WTC11 (cell line): ENCODE results near the gene PHYHD1. TPM values are rescaled to one million over a fixed set of nuclear protein-coding genes. Genes with fewer than 3 reads are reported as not detected.

Source experiments
- ATAC-seq: fragments of 200-7000 bp; cut with Tn5 transposase; 2 replicates; pipeline ENCODE4 v1.10.0; 2021; ENCODE audit warnings: mild to moderate bottlenecking, moderate library complexity
- CTCF ChIA-PET: fragments of 300-600 bp; sonication (Branson Sonifier 250); formaldehyde crosslinking; loops from one replicate; lab custom pipeline; 2021; ENCODE audit warnings: antibody characterized with exemption; lab: Charles Lee
- POLR2A ChIA-PET: fragments of 350-600 bp; sonication (Branson Sonifier 250); formaldehyde crosslinking; loops from one replicate; lab custom pipeline; 2021; ENCODE audit warnings: antibody characterized with exemption; lab: Charles Lee
- DNase-seq: peaks from one replicate; pipeline ENCODE4 v3.0.0; 2021; ENCODE audit warnings: low spot score
- H3K27ac Mint-ChIP-seq: 2 replicates; pipeline ENCODE4 v1.8.0; 2021; ENCODE audit warnings: mixed read lengths
- H3K27me3 Mint-ChIP-seq: 2 replicates; pipeline ENCODE4 v1.8.0; 2021; ENCODE audit warnings: low read depth, mild to moderate bottlenecking, moderate library complexity, mixed read lengths
- H3K36me3 Mint-ChIP-seq: 2 replicates; pipeline ENCODE4 v1.8.0; 2021; ENCODE audit warnings: mixed read lengths
- H3K4me1 Mint-ChIP-seq: 2 replicates; pipeline ENCODE4 v1.8.0; 2022; ENCODE audit warnings: mixed read lengths
- H3K4me3 Mint-ChIP-seq: 2 replicates; pipeline ENCODE4 v1.8.0; 2021; ENCODE audit warnings: mild to moderate bottlenecking, moderate library complexity, mixed read lengths
- H3K9me3 Mint-ChIP-seq: 2 replicates; pipeline ENCODE4 v1.8.0; 2021; ENCODE audit warnings: mixed read lengths
- CREB1 ChIP-seq: sonication (generic); formaldehyde crosslinking; IDR thresholded peaks from 2 replicates; pipeline ENCODE4 v1.8.0; 2023; ENCODE audit warnings: mild to moderate bottlenecking, missing genetic modification reagents
- E2F1 ChIP-seq: sonication (generic); formaldehyde crosslinking; IDR thresholded peaks from 2 replicates; pipeline ENCODE4 v1.8.0; 2022; ENCODE audit warnings: mild to moderate bottlenecking, missing genetic modification reagents
- ELF4 ChIP-seq: sonication (generic); formaldehyde crosslinking; IDR thresholded peaks from 2 replicates; pipeline ENCODE4 v1.8.1; 2022; ENCODE audit warnings: low read depth, mild to moderate bottlenecking, moderate library complexity, missing genetic modification reagents
- GABPB1 ChIP-seq: sonication (generic); formaldehyde crosslinking; IDR thresholded peaks from 2 replicates; pipeline ENCODE4 v1.8.1; 2023; ENCODE audit warnings: mild to moderate bottlenecking, missing genetic modification reagents
- HMGA2 ChIP-seq: fragments of 250-450 bp; sonication (Bioruptor Pico); IDR thresholded peaks from 2 replicates; pipeline ENCODE4 v1.4.0; 2021; ENCODE audit warnings: mild to moderate bottlenecking, moderate library complexity
- JUN ChIP-seq: sonication (generic); formaldehyde crosslinking; IDR thresholded peaks from 2 replicates; pipeline ENCODE4 v1.8.0; 2023; ENCODE audit warnings: mild to moderate bottlenecking, missing genetic modification reagents
- MLX ChIP-seq: sonication (generic); formaldehyde crosslinking; IDR thresholded peaks from 2 replicates; pipeline ENCODE4 v1.8.1; 2023; ENCODE audit warnings: mild to moderate bottlenecking, missing genetic modification reagents, moderate library complexity
- NR2C2 ChIP-seq: sonication (generic); formaldehyde crosslinking; IDR thresholded peaks from 2 replicates; pipeline ENCODE4 v1.8.0; 2022; ENCODE audit warnings: mild to moderate bottlenecking, missing genetic modification reagents
- NR3C1 ChIP-seq: sonication (generic); formaldehyde crosslinking; conservative IDR thresholded peaks from 2 replicates; pipeline ENCODE4 v1.8.1; 2023; ENCODE audit warnings: low read depth, mild to moderate bottlenecking, missing genetic modification reagents
- OVOL2 ChIP-seq: fragments of 250-450 bp; sonication (Bioruptor Pico); IDR thresholded peaks from 2 replicates; pipeline ENCODE4 v1.9.0; 2021; ENCODE audit warnings: mild to moderate bottlenecking, borderline replicate concordance
- PRRX2 ChIP-seq: fragments of 250-450 bp; sonication (Bioruptor Pico); IDR thresholded peaks from 2 replicates; pipeline ENCODE4 v1.8.0; 2021; ENCODE audit warnings: mild to moderate bottlenecking
- RELA ChIP-seq: sonication (generic); formaldehyde crosslinking; IDR thresholded peaks from 2 replicates; pipeline ENCODE4 v1.8.1; 2022; ENCODE audit warnings: missing genetic modification reagents, mild to moderate bottlenecking, borderline replicate concordance
- SP1 ChIP-seq: sonication (generic); formaldehyde crosslinking; conservative IDR thresholded peaks from 2 replicates; pipeline ENCODE4 v1.8.1; 2022; ENCODE audit warnings: missing genetic modification reagents
- TCF7 ChIP-seq: sonication (generic); formaldehyde crosslinking; IDR thresholded peaks from 2 replicates; pipeline ENCODE4 v1.8.0; 2022; ENCODE audit warnings: mild to moderate bottlenecking, low read depth, missing genetic modification reagents, moderate library complexity
- ZNF121 ChIP-seq: sonication (generic); formaldehyde crosslinking; IDR thresholded peaks from 2 replicates; pipeline ENCODE4 v1.8.0; 2023; ENCODE audit warnings: missing genetic modification reagents
- ZNF263 ChIP-seq: sonication (generic); formaldehyde crosslinking; IDR thresholded peaks from 2 replicates; pipeline ENCODE4 v1.8.1; 2022; ENCODE audit warnings: low read depth, mild to moderate bottlenecking, moderate library complexity, missing genetic modification reagents
- ZNF396 ChIP-seq: fragments of 250-450 bp; sonication (Bioruptor Pico); IDR thresholded peaks from 2 replicates; pipeline ENCODE4 v1.8.0; 2021; ENCODE audit warnings: mild to moderate bottlenecking, moderate library complexity, borderline replicate concordance
- ZNF423 ChIP-seq: fragments of 250-450 bp; sonication (Bioruptor Pico); IDR thresholded peaks from 2 replicates; pipeline ENCODE4 v2.1.2; 2022; ENCODE audit warnings: mild to moderate bottlenecking, moderate library complexity
- ZNF512 ChIP-seq: sonication (generic); formaldehyde crosslinking; IDR thresholded peaks from 2 replicates; pipeline ENCODE4 v1.8.1; 2022; ENCODE audit warnings: missing genetic modification reagents, borderline replicate concordance
- ZNF671 ChIP-seq: fragments of 250-450 bp; sonication (Bioruptor Pico); IDR thresholded peaks from 2 replicates; pipeline ENCODE4 v1.8.0; 2021; ENCODE audit warnings: mild to moderate bottlenecking
- total RNA-seq: library from RNA; stranded (reverse); gene quantifications from 3 replicates; pipeline ENCODE4 v1.2.3, GENCODE V29; 2021
- TF ChIP-seq, protein P1 (sequence below): fragments of 250-450 bp; sonication (Bioruptor Pico); IDR thresholded peaks from 2 replicates; pipeline ENCODE4 v1.9.0; 2021; ENCODE audit warnings: mild to moderate bottlenecking, borderline replicate concordance
- TF ChIP-seq, protein P2 (sequence below): sonication (generic); formaldehyde crosslinking; IDR thresholded peaks from 2 replicates; pipeline ENCODE4 v1.8.1; 2023; ENCODE audit warnings: mild to moderate bottlenecking, missing genetic modification reagents, moderate library complexity
- TF ChIP-seq, protein P3 (sequence below): sonication (generic); formaldehyde crosslinking; IDR thresholded peaks from 2 replicates; pipeline ENCODE4 v1.8.1; 2022; ENCODE audit warnings: mild to moderate bottlenecking, missing genetic modification reagents, moderate library complexity, borderline replicate concordance

Gene PHYHD1
- total RNA-seq, 1 experiment from 2014 or later: 14.6 TPM

DNA sequence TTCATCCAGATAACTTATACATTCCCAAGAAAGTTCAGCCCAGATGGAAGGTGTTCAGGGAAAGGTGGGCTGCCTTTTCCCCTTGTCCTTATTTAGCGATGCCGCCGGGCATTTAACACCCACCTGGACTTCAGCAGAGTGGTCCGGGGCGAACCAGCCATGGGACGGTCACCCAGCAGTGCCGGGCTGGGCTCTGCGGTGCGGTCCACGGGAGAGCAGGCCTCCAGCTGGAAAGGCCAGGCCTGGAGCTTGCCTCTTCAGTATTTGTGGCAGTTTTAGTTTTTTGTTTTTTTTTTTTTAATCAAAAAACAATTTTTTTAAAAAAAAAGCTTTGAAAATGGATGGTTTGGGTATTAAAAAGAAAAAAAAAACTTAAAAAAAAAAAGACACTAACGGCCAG, 4.0 kb upstream of the PHYHD1 start:
- DNase-seq (no peak), ATAC-seq (no peak)
- H3K4me1 Mint-ChIP-seq: peaks cover 26% of the 10 kb centered on the region
- peak overlapping the region; percentile 32; the same call in 1 of the 2 replicates for H3K27ac Mint-ChIP-seq
- peaks cover 29% of the 10 kb centered on the region for H3K36me3 Mint-ChIP-seq
- no peak for TF ChIP-seq NR3C1 (CRISPR knock-in tag)
- TF ChIP-seq JUN (CRISPR knock-in tag): no peak
- H3K27me3 Mint-ChIP-seq: no peaks in the 10 kb centered on the region
- ChIA-PET CTCF (no interaction called here), POLR2A (no interaction called here)
- no peak overlapping the region for H3K4me3 Mint-ChIP-seq
- no peaks in the 10 kb centered on the region for H3K9me3 Mint-ChIP-seq

- Mint-ChIP-seq H3K9me3 (no peaks in the 10 kb centered on the region), H3K36me3 (peaks cover 29% of the 10 kb centered on the region), H3K27ac (peak overlapping the region; percentile 91; the same call in 1 of the 2 replicates), H3K27me3 (no peaks in the 10 kb centered on the region), H3K4me1 (peaks cover 23% of the 10 kb centered on the region), H3K4me3 (no peak overlapping the region)
- ATAC-seq (no peak), DNase-seq (no peak)
- CTCF ChIA-PET: no interaction called here
- POLR2A ChIA-PET: no interaction called here
- no peak for TF ChIP-seq ZNF263
- TF ChIP-seq MLX (CRISPR knock-in tag): no peak
- TF ChIP-seq OVOL2 (CRISPR knock-in tag): no peak
- TF ChIP-seq HMGA2 (CRISPR knock-in tag): no peak
- TF ChIP-seq GABPB1 (CRISPR knock-in tag): no peak; the same call in 1 of the 2 replicates
- no peak for TF ChIP-seq E2F1 (CRISPR knock-in tag)
- TF ChIP-seq RELA (CRISPR knock-in tag): no peak
- TF ChIP-seq SP1 (CRISPR knock-in tag): no peak
- no peak for TF ChIP-seq NR2C2
These were observed 3.5 kb upstream of the PHYHD1 start for GRCh38 chr9:128917151-128917849.

DNA sequence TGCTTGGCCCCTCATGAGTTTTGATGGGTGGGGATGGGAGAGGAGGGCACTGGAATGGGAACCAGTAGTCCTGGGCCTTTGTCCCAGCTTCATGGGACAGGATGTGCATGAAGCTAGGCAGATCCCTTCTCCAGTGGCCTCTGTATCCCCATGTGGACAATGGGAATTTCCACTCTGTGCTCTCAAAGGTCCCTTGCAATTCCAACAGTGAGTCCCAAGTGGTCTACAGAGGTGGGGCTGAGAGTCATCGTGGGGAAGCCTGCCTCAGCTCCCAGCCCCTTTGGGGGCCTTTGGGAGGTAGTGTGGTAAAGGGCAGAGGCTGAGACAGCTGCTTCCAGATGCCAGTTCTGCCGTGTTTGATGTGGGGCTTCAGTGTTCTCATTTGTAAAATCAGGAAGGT, 1.9 kb upstream of the PHYHD1 start:
- CTCF ChIA-PET: no interaction called here
- H3K27ac Mint-ChIP-seq: no peak overlapping the region
- H3K4me1 Mint-ChIP-seq: peaks cover 12% of the 10 kb centered on the region
- TF ChIP-seq NR3C1 (CRISPR knock-in tag) (no peak), SP1 (CRISPR knock-in tag) (no peak), CREB1 (no peak), ZNF423 (CRISPR knock-in tag) (no peak), ELF4 (CRISPR knock-in tag) (no peak), PRRX2 (no peak), ZNF671 (CRISPR knock-in tag) (no peak), NR2C2 (no peak), OVOL2 (CRISPR knock-in tag) (no peak), ZNF396 (CRISPR knock-in tag) (no peak), HMGA2 (CRISPR knock-in tag) (no peak), ZNF512 (no peak), ZNF121 (CRISPR knock-in tag) (no peak), TCF7 (CRISPR knock-in tag) (no peak)
- TF ChIP-seq, protein P1, sequence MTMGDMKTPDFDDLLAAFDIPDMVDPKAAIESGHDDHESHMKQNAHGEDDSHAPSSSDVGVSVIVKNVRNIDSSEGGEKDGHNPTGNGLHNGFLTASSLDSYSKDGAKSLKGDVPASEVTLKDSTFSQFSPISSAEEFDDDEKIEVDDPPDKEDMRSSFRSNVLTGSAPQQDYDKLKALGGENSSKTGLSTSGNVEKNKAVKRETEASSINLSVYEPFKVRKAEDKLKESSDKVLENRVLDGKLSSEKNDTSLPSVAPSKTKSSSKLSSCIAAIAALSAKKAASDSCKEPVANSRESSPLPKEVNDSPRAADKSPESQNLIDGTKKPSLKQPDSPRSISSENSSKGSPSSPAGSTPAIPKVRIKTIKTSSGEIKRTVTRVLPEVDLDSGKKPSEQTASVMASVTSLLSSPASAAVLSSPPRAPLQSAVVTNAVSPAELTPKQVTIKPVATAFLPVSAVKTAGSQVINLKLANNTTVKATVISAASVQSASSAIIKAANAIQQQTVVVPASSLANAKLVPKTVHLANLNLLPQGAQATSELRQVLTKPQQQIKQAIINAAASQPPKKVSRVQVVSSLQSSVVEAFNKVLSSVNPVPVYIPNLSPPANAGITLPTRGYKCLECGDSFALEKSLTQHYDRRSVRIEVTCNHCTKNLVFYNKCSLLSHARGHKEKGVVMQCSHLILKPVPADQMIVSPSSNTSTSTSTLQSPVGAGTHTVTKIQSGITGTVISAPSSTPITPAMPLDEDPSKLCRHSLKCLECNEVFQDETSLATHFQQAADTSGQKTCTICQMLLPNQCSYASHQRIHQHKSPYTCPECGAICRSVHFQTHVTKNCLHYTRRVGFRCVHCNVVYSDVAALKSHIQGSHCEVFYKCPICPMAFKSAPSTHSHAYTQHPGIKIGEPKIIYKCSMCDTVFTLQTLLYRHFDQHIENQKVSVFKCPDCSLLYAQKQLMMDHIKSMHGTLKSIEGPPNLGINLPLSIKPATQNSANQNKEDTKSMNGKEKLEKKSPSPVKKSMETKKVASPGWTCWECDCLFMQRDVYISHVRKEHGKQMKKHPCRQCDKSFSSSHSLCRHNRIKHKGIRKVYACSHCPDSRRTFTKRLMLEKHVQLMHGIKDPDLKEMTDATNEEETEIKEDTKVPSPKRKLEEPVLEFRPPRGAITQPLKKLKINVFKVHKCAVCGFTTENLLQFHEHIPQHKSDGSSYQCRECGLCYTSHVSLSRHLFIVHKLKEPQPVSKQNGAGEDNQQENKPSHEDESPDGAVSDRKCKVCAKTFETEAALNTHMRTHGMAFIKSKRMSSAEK: no peak
- TF ChIP-seq, protein P2, sequence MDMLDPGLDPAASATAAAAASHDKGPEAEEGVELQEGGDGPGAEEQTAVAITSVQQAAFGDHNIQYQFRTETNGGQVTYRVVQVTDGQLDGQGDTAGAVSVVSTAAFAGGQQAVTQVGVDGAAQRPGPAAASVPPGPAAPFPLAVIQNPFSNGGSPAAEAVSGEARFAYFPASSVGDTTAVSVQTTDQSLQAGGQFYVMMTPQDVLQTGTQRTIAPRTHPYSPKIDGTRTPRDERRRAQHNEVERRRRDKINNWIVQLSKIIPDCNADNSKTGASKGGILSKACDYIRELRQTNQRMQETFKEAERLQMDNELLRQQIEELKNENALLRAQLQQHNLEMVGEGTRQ (CRISPR knock-in tag): no peak
- TF ChIP-seq, protein P3, sequence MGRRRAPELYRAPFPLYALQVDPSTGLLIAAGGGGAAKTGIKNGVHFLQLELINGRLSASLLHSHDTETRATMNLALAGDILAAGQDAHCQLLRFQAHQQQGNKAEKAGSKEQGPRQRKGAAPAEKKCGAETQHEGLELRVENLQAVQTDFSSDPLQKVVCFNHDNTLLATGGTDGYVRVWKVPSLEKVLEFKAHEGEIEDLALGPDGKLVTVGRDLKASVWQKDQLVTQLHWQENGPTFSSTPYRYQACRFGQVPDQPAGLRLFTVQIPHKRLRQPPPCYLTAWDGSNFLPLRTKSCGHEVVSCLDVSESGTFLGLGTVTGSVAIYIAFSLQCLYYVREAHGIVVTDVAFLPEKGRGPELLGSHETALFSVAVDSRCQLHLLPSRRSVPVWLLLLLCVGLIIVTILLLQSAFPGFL (CRISPR knock-in tag): no peak

More for the DNA sequence above, 1.9 kb upstream of the PHYHD1 start:
- Mint-ChIP-seq H3K4me3 (no peak overlapping the region), H3K27me3 (no peaks in the 10 kb centered on the region), H3K36me3 (peaks cover 24% of the 10 kb centered on the region), H3K9me3 (no peaks in the 10 kb centered on the region)
- ATAC-seq (no peak), DNase-seq (no peak)
- POLR2A ChIA-PET: no interaction called here
